RPMI8226 (cell line): ENCODE measurements around the gene KMT2D.

Experiments used
- DNase-seq: peaks from one replicate; pipeline ENCODE4 v3.0.0-alpha.2; 2015

The KMT2D gene

GRCh38 chr12:49013428-49013827, 47.2 kb downstream of the KMT2D start:
- no peak for DNase-seq

GRCh38 chr12:49012739-49013138, 47.9 kb downstream of the KMT2D start:
- DNase-seq: no peak
